Left ventricle myocardium superior (tissue), 1 donor: ENCODE data around the gene ROPN1L. TPM values are rescaled to one million over a fixed set of nuclear protein-coding genes. Genes with fewer than 3 reads are reported as not detected.
A peak's percentile ranks its signal among the peaks of the same experiment; 100 is the strongest.
"Not testable (repeated sequence)": the region's sequence is repeated elsewhere in the genome, so short reads cannot be mapped to it uniquely, and the experiment has no call there.

Experiments
- ATAC-seq: fragments of 200-7000 bp; cut with Tn5 transposase; one replicate; pipeline ENCODE4 v1.9.1; 2020; ENCODE audit warnings: mild to moderate bottlenecking, moderate library complexity
- DNase-seq: peaks from one replicate; pipeline ENCODE4 v3.0.0-alpha.2; 2020
- intact Hi-C: fragments of 100-400 bp; cut with micrococcal nuclease; formaldehyde crosslinking; loops from one replicate; pipeline ENCODE4 v1.11.0; 2022
- microRNA-seq: library from miRNA; unstranded; fragments of <30 nt; microRNA quantifications from one replicate; pipeline ENCODE4 v1.2.0, GENCODE V29; 2020; ENCODE audit warnings: borderline number of aligned reads
- total RNA-seq: library from RNA; stranded (reverse); fragmentation: NEBNext Ultra II Directional; extraction: Animal tissue kit (Norgen Biotek cat#: 25700); gene quantifications from one replicate; pipeline ENCODE4 v1.2.1, GENCODE V29; 2021
- donor health status: DM: no; HTN: yes; CAD: no; lungs with severe emphysema.

ROPN1L gene
- total RNA-seq, 1 donor from 2014 or later = 0.20 TPM

DNA sequence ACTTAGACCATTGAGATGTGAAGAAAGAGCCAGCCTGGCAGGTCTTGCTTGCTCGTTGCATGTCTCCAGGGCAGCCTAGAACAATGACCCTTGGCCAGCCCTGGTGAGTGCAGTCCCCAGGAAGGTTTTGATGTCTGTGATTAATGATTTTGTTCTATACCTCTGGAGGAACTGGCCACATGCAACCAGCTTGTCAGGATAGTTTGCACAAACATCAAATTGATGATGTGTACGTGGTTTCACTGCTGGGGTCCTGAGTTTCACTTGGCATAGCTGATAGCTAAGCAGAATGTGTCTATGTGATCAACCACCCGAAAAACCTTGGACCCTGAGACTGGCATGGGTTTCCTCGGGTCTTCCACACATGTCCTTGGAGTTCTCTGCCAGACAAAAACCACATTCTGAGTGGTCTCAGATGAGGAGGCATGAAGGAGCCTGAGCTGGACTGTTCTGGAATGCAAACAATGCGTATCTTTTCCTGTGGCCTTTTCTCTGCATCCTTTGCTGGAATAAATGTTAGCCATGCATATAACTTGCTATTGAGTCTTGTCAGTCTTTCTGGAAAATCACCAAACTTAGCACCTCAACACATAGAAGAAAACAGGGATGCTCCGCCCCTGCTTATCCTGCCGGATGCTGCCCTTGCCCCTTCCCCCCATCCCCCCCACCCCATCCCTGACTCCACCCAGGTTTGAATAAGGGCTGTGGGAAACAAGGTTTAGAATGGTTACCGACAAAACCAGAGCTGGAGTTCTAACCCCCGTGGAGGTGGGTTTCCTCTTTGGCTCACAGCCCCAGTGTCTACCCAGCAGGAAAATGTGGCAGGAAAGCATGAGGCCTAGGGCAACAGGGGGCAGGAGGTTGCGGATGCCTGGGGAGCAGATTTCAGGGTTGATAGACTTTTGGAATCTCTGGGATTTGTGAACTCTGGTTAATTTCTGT lies 72.1 kb downstream of the ROPN1L start:
- peak; percentile 5 for DNase-seq
- intact Hi-C loops = no loop called here
- ATAC-seq = no peak

DNA sequence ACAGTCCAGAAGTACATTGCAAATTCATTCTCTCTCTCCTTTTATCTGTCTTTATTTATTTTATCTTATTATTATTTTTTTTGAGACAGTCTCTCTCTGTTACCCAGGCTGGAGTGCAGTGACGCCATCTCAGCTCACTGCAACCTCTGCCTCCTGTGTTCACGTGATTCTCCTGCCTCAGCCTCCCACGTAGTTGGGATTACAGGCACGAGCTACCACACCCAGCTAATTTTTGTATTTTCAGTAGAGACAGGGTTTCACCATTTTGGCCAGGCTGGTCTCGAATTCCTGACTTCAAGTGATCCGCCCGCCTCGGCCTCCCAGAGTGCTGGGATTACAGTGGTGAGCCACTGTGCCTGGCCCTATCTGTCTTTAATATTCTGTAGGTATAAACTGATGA lies 72.9 kb downstream of the ROPN1L start:
- intact Hi-C loops, ATAC-seq: not testable (repeated sequence)
- DNase-seq = peak; percentile 5

Small RNAs within 50 kb of the gene (microRNA-seq; reads per million reads assigned to microRNA genes)
- not detected for gene MIR6131

Other genes starting within 250 kb of the ROPN1L start
- 19.6 TPM for gene ATPSCKMT, start 192.0 kb upstream of the ROPN1L start, total RNA-seq
- 95.8 TPM for gene CCT5, start 191.6 kb upstream of the ROPN1L start, total RNA-seq
- 48.6 TPM for gene CMBL, start 134.0 kb upstream of the ROPN1L start, total RNA-seq
- gene MARCHF6, start 88.2 kb upstream of the ROPN1L start, total RNA-seq = 165 TPM
- 6.7 TPM for gene ANKRD33B, start 122.2 kb downstream of the ROPN1L start, total RNA-seq